Coronary artery (tissue), 2 donors: ENCODE results near the gene SEC16A.
A peak's percentile ranks its signal among the peaks of the same experiment; 100 is the strongest.

ENCODE experiments used
- DNase-seq: peaks from one replicate; pipeline ENCODE4 v3.0.0-alpha.2; 2017; ENCODE audit warnings: low spot score
- H3K27ac ChIP-seq, 2 donors: fragments of 200-600 bp; sonication (generic); one replicate each; pipeline ENCODE4 v1.5.1; 2016 to 2019
- H3K4me3 ChIP-seq: fragments of 200-600 bp; sonication (generic); 2 replicates; pipeline ENCODE4 v1.5.1; 2016; ENCODE audit warnings: mild to moderate bottlenecking, moderate library complexity
- TF ChIP-seq, protein P1 (sequence below): fragments of 200-600 bp; sonication (generic); IDR thresholded peaks from one replicate; pipeline ENCODE4 v1.5.1; 2019; ENCODE audit warnings: antibody characterized with exemption

SEC16A gene

DNA sequence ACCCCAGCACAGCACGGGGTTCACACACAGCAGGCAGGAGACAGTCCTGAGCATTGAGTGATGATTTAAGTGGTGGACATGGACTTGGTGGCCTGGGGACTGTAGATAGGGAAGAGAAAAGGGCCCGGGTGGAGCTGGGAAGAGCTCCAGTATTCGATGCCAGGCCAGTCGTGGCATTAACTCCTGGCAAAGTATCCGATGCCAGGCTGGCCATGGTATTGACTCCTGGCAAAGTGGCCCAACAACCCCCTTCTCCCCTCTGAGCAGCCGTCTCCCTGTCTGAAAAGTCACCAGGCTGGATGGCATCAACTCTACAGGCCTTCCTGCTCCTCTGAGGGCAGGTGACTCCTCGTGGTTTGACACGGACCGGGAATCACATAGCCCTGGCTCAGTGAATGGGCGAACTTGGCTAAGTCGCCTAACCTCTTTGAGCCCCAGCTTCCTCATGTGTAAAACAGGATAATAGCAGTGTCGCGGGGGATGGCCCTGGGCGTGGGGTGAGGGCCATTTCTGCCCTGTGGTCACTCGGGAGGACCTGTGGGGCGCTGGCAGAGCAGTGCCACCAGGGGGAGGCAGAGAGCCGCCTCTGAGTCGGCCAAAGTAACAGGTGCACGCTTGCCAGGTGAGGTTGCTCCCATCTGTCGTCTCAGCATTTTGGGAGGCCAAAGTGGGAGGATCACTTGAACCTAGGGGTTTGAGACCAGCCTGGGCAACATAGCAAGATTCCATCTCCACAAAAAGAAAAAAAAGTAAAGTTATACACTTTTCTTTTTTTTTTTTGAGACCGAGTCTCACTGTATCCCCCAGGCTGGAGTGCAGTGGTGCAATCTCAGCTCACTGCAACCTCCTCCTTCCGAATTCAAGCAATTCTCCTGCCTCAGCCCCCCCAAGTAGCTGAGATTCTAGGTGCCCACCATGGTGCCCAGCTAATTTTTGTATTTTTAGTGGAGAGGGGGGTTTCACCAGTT is 5.7 kb upstream of the SEC16A start:
- no peak overlapping the region for H3K4me3 ChIP-seq
- H3K27ac ChIP-seq = no peak overlapping the region
- DNase-seq = no peak
- TF ChIP-seq, protein P1, sequence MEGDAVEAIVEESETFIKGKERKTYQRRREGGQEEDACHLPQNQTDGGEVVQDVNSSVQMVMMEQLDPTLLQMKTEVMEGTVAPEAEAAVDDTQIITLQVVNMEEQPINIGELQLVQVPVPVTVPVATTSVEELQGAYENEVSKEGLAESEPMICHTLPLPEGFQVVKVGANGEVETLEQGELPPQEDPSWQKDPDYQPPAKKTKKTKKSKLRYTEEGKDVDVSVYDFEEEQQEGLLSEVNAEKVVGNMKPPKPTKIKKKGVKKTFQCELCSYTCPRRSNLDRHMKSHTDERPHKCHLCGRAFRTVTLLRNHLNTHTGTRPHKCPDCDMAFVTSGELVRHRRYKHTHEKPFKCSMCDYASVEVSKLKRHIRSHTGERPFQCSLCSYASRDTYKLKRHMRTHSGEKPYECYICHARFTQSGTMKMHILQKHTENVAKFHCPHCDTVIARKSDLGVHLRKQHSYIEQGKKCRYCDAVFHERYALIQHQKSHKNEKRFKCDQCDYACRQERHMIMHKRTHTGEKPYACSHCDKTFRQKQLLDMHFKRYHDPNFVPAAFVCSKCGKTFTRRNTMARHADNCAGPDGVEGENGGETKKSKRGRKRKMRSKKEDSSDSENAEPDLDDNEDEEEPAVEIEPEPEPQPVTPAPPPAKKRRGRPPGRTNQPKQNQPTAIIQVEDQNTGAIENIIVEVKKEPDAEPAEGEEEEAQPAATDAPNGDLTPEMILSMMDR = peak; percentile 94

DNA sequence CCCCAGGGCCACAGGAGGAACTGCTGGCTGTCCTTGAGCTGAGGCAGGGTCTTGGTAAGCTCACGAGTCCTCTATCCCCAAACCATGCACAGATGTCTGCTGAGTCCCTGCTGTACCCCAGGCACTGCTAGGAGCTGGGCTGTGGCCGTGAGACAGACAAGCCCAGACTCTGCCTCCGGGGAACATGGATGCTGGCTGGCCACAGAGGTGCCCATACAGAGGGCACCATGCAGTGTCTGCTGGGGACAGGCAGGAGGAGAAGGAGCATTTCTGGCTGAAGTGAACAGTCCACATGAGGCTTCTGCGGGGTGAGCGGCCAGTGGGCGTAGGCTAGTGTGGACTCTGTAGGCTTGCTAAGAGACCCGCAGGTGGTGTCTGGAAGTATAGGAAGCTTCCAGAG is 4.8 kb upstream of the SEC16A start:
- no peak for DNase-seq
- no peak overlapping the region for H3K27ac ChIP-seq
- TF ChIP-seq, protein P1 = no peak
- H3K4me3 ChIP-seq = no peak overlapping the region

DNA sequence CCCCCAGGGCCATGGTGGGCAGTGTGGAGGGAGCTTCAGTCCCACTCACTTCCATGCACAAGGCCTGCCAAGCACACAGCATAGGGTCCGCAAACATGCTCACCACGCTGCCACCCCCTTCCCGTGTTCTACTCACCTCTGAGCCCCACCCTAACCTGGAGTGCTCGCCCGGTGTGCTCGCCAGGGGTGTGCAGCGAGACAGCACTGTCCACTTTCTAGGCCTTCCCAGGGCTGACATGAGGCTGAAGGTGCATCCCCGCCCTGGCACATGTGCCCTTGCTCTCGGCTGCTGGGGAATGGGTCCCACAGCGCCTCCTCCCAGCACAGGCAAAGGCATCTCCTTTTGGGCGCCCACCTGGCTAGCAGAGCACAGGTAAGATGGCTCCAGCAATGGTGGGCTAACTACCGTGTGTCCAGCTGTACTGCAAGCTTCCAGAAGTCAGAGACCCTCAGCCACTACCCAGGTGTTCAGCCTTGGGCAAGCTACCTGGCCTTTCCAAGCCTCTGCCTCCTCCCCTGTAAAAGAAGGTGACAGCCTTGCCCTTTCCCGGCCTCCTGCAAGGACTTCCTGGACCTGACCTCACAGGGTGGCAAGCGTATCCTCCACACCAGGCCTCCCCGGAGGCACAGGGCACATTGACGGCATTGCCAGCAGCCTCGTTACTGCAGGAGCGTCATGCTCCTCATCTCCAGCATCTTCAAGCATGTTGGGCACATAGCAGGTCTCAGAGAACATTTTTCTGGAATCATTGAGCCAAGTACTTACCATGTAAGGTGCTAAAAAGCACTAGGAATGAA is 4.2 kb upstream of the SEC16A start:
- DNase-seq = no peak
- H3K4me3 ChIP-seq = no peak overlapping the region
- H3K27ac ChIP-seq = no peak overlapping the region
- TF ChIP-seq, protein P1 = no peak

DNA sequence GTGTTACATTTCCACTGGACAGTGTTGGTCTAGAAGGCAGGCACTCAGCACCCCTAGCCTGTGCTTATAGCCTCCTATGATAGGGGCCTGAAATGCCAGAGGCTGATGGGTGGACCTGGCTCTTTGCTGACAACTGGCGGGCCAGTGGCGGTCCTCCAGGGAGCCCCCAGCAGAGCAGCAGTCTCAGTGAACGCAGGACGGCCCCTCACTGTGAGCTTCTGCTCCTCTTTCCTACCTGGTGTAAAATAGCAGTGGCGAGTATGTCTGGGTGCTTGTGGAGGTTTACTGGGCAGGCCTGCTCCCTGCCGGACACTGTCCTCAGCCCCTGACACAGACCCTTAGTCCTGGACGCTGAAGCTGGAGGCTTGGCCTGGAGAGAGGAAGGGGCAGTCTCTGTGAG is 3.3 kb upstream of the SEC16A start:
- TF ChIP-seq, protein P1 = no peak
- no peak for DNase-seq
- Histone ChIP-seq H3K27ac (no peak overlapping the region), H3K4me3 (no peak overlapping the region)

DNA sequence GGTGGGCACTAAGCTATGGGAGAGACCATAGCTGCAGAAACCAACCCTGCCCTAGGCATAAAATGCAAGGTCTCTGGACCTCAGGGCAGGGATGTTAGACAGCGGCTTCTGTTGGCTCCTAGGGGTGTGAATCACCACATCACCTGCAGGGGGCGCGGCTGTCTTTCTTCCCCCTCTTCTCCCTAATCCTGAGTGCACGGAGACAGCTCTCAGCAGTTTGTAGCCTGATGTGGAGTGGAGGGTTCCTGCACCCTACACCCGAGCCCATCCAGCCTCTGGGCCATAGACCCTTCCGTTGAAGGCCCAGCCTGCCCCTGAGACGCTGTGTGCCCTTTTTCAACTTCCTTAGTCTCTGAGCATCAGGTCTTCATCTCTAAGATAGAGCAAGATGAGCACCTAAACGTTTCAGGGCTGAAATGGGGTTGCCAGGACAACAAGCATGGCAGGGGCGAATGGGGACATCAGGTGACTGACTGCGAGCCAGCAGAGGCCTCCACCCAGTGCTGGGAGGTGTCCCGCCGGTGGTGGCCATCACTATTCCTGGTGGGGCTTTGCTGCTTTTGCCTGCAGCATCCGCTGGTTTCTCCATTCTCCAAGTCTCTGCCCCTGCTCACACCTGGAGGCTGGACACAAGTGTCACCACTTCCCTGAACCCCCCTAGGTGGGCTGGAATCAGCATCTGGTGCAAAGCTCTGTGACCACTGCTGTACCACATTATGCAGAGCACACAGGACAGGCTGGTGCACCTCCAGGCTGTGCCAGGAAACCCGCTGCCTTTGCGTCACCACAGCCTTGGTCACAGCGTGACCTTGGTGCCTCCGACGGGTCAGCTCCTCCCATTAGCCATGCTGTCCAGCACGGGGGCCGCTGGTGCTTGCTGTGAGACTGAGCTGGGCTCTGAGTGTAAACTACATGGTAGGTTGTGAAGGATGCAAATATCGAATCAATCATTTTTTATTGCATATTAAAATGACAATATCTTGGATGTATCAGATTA is 2.5 kb upstream of the SEC16A start:
- TF ChIP-seq, protein P1 = peak; percentile 83
- peak; percentile 90 for DNase-seq
- H3K27ac ChIP-seq = no peak overlapping the region
- H3K4me3 ChIP-seq = no peak overlapping the region
